GM10266 (cell line): ENCODE results near the gene ZC3H18.

Source experiments
- DNase-seq: peaks from one replicate; pipeline ENCODE4 v3.0.0; 2012; ENCODE audit errors: extremely low spot score
- CTCF ChIP-seq: IDR thresholded peaks from 2 replicates; pipeline ENCODE4 v1.5.1; 2012; ENCODE audit warnings: mild to moderate bottlenecking, low read depth; ENCODE audit not compliant: control insufficient read depth, insufficient read depth; ENCODE audit errors: missing control alignments

Gene ZC3H18

GRCh38 chr16:88543230-88543813, 26.9 kb upstream of the ZC3H18 start:
- TF ChIP-seq CTCF = no peak
- no peak for DNase-seq

GRCh38 chr16:88545781-88546180, 24.4 kb upstream of the ZC3H18 start:
- TF ChIP-seq CTCF = no peak
- no peak for DNase-seq

- no peak for TF ChIP-seq CTCF
- no peak for DNase-seq
These were observed 21.9 kb upstream of the ZC3H18 start for GRCh38 chr16:88548131-88548874.

GRCh38 chr16:88548985-88549384, 21.2 kb upstream of the ZC3H18 start:
- TF ChIP-seq CTCF = no peak
- no peak for DNase-seq

- DNase-seq = no peak
- TF ChIP-seq CTCF = no peak
These were observed 20.4 kb upstream of the ZC3H18 start for GRCh38 chr16:88549671-88550245.

GRCh38 chr16:88550246-88550661, 19.9 kb upstream of the ZC3H18 start:
- no peak for TF ChIP-seq CTCF
- DNase-seq = no peak

GRCh38 chr16:88552166-88552565, 18.0 kb upstream of the ZC3H18 start:
- no peak for DNase-seq
- TF ChIP-seq CTCF = no peak
